NCI-H2171 (cell line): Measurements from ENCODE around the gene RPS6KA1.
"Not testable (repeated sequence)": the region's sequence is repeated elsewhere in the genome, so short reads cannot be mapped to it uniquely, and the experiment has no call there.

Experiments used
- DNase-seq: peaks from one replicate; lab custom pipeline; 2025; lab: John Stamatoyannopoulos, UW

The RPS6KA1 gene

GRCh38 chr1:26529655-26530409 lies at the start of gene RPS6KA1:
RPS6KA1 (plus strand) TSS chr1:26529761; CDS start chr1:26529921, 160 bp downstream.
- DNase-seq: peak; percentile 59

- no peak for DNase-seq
Measured at GRCh38 chr1:26482921-26483320, 46.6 kb upstream of the RPS6KA1 start.

GRCh38 chr1:26483980-26484379 lies 45.6 kb upstream of the RPS6KA1 start:
- no peak for DNase-seq

GRCh38 chr1:26490155-26490554 lies 39.4 kb upstream of the RPS6KA1 start:
- no peak for DNase-seq

- no peak for DNase-seq
Measured at GRCh38 chr1:26493267-26493666, 36.3 kb upstream of the RPS6KA1 start.

- DNase-seq: no peak
Measured at GRCh38 chr1:26493938-26494337, 35.6 kb upstream of the RPS6KA1 start.

GRCh38 chr1:26496861-26497260 lies 32.7 kb upstream of the RPS6KA1 start:
- DNase-seq: no peak

- no peak for DNase-seq
Measured at GRCh38 chr1:26498894-26499293, 30.7 kb upstream of the RPS6KA1 start.

GRCh38 chr1:26500488-26501175 lies 28.9 kb upstream of the RPS6KA1 start:
- peak; percentile 93 for DNase-seq

GRCh38 chr1:26510711-26511110 lies 18.9 kb upstream of the RPS6KA1 start:
- not testable (repeated sequence) for DNase-seq

- DNase-seq: not testable (repeated sequence)
Measured at GRCh38 chr1:26515836-26516235, 13.7 kb upstream of the RPS6KA1 start.

- DNase-seq: peak; percentile 75
Measured at GRCh38 chr1:26516987-26517765, 12.4 kb upstream of the RPS6KA1 start.

- no peak for DNase-seq
Measured at GRCh38 chr1:26517766-26518049, 11.9 kb upstream of the RPS6KA1 start.

- DNase-seq: no peak
Measured at GRCh38 chr1:26518355-26518754, 11.2 kb upstream of the RPS6KA1 start.

GRCh38 chr1:26520339-26520738 lies 9.2 kb upstream of the RPS6KA1 start:
- DNase-seq: no peak

- DNase-seq: no peak
Measured at GRCh38 chr1:26521669-26522030, 7.9 kb upstream of the RPS6KA1 start.

- DNase-seq: no peak
Measured at GRCh38 chr1:26522073-26522472, 7.5 kb upstream of the RPS6KA1 start.

GRCh38 chr1:26524181-26524580 lies 5.4 kb upstream of the RPS6KA1 start:
- DNase-seq: no peak

- no peak for DNase-seq
Measured at GRCh38 chr1:26526287-26526686, 3.3 kb upstream of the RPS6KA1 start.

- no peak for DNase-seq
Measured at GRCh38 chr1:26529405-26529654, 231 bp upstream of the RPS6KA1 start.

GRCh38 chr1:26530410-26530894 lies 891 bp downstream of the RPS6KA1 start:
- no peak for DNase-seq

GRCh38 chr1:26530895-26531598 lies 1.5 kb downstream of the RPS6KA1 start:
- DNase-seq: no peak
